NOMO-1 treated with dmso at 0.1 percent for 144 hours (cell line): ENCODE measurements around the gene ZNF679.
"Not testable (repeated sequence)": the region's sequence is repeated elsewhere in the genome, so short reads cannot be mapped to it uniquely, and the experiment has no call there.

ENCODE experiments used
- DNase-seq: peaks from one replicate; lab custom pipeline; 2025; ENCODE audit not compliant: unreplicated experiment; lab: John Stamatoyannopoulos, UW

The ZNF679 gene

GRCh38 chr7:64228174-64228573 lies at the start of gene ZNF679:
Gene ZNF679, plus strand, starts transcription at chr7:64228474. Its CDS starts 20,644 bp downstream, at chr7:64249118.
- not testable (repeated sequence) for DNase-seq

- no peak for DNase-seq
Measured at GRCh38 chr7:64180989-64181388, 47.3 kb upstream of the ZNF679 start.

GRCh38 chr7:64181586-64181985 lies 46.7 kb upstream of the ZNF679 start:
- DNase-seq = no peak

- DNase-seq = no peak
Measured at GRCh38 chr7:64182036-64182790, 46.1 kb upstream of the ZNF679 start.

- no peak for DNase-seq
Measured at GRCh38 chr7:64183126-64183742, 45.0 kb upstream of the ZNF679 start.

GRCh38 chr7:64183827-64184372 lies 44.4 kb upstream of the ZNF679 start:
- DNase-seq = no peak

GRCh38 chr7:64184376-64184775 lies 43.9 kb upstream of the ZNF679 start:
- no peak for DNase-seq

GRCh38 chr7:64187408-64187807 lies 40.9 kb upstream of the ZNF679 start:
- DNase-seq = no peak

GRCh38 chr7:64192148-64192704 lies 36.0 kb upstream of the ZNF679 start:
- DNase-seq = no peak

GRCh38 chr7:64192775-64193174 lies 35.5 kb upstream of the ZNF679 start:
- DNase-seq = no peak

- no peak for DNase-seq
Measured at GRCh38 chr7:64206903-64207302, 21.4 kb upstream of the ZNF679 start, which contains the start of gene ZNF735. Gene ZNF735, plus strand, starts transcription at chr7:64207203. Its CDS starts 0 bp downstream, at chr7:64207203.

GRCh38 chr7:64219710-64220298 lies 8.5 kb upstream of the ZNF679 start:
- DNase-seq = not testable (repeated sequence)

- no peak for DNase-seq
Measured at GRCh38 chr7:64223366-64223765, 4.9 kb upstream of the ZNF679 start.

- no peak for DNase-seq
Measured at GRCh38 chr7:64266341-64266919, 38.2 kb downstream of the ZNF679 start.

GRCh38 chr7:64277630-64278029 lies 49.4 kb downstream of the ZNF679 start:
- no peak for DNase-seq

- DNase-seq = no peak
Measured at GRCh38 chr7:64294701-64295420, 66.6 kb downstream of the ZNF679 start.

GRCh38 chr7:64297418-64297817 lies 69.1 kb downstream of the ZNF679 start:
- DNase-seq = not testable (repeated sequence)

- no peak for DNase-seq
Measured at GRCh38 chr7:64300641-64301405, 72.5 kb downstream of the ZNF679 start.

- peak; percentile 92 for DNase-seq
Measured at GRCh38 chr7:64307254-64308015, 79.2 kb downstream of the ZNF679 start.
